IMR-90 (cell line): Measurements from ENCODE around the gene LMBRD2. TPM values are rescaled to one million over a fixed set of nuclear protein-coding genes. Genes with fewer than 3 reads are reported as not detected.
A peak's percentile ranks its signal among the peaks of the same experiment; 100 is the strongest.
"Not testable (repeated sequence)": the region's sequence is repeated elsewhere in the genome, so short reads cannot be mapped to it uniquely, and the experiment has no call there.

Experiments used
- ATAC-seq: fragments of 200-7000 bp; cut with Tn5 transposase; 2 replicates; pipeline ENCODE4 v1.9.1; 2020; ENCODE audit warnings: low read depth, mild to moderate bottlenecking, moderate library complexity
- BruUV-seq: library from RNA; stranded (reverse); fragments of 400-500 nt; replicated peaks from 2 replicates; lab custom pipeline; 2021; lab: Mats Ljungman, UMichigan
- CTCF ChIA-PET: fragments of 300-600 bp; formaldehyde crosslinking; extraction: SDS; loops from one replicate; lab custom pipeline; 2021; ENCODE audit warnings: antibody characterized with exemption; lab: Yijun Ruan, JAX
- POLR2A ChIA-PET: fragments of 300-600 bp; sonication (Branson Sonifier 250); formaldehyde crosslinking; loops from one replicate; lab custom pipeline; 2022; ENCODE audit warnings: antibody characterized with exemption; ENCODE audit not compliant: unreplicated experiment; lab: Charles Lee
- DNase-seq: peaks from one replicate; pipeline ENCODE4 v3.0.0; 2013
- H2AFZ ChIP-seq: replicated peaks from 2 replicates; pipeline ENCODE3; 2013; ENCODE audit warnings: low read length, mild to moderate bottlenecking; ENCODE audit not compliant: poor library complexity
- H2AK5ac ChIP-seq: 2 replicates; pipeline ENCODE4 v1.6.1; 2013; ENCODE audit warnings: low read depth, low read length, inconsistent platforms
- H2AK9ac ChIP-seq: replicated peaks from 2 replicates; pipeline ENCODE3; 2013; ENCODE audit warnings: mild to moderate bottlenecking, low read depth, low read length, moderate library complexity; ENCODE audit not compliant: poor library complexity
- H2BK120ac ChIP-seq: 2 replicates; pipeline ENCODE4 v1.6.1; 2013; ENCODE audit warnings: low read depth, low read length, inconsistent platforms
- H2BK15ac ChIP-seq: 3 replicates; pipeline ENCODE4 v1.6.1; 2013; ENCODE audit warnings: low read depth, low read length, inconsistent platforms
- H2BK20ac ChIP-seq: 2 replicates; pipeline ENCODE4 v1.6.1; 2013; ENCODE audit warnings: low read depth, mild to moderate bottlenecking, inconsistent platforms, low read length, moderate library complexity
- H2BK5ac ChIP-seq: 2 replicates; pipeline ENCODE4 v1.6.1; 2013; ENCODE audit warnings: mild to moderate bottlenecking, low read depth, low read length, inconsistent platforms; ENCODE audit not compliant: poor library complexity, severe bottlenecking
- H3K14ac ChIP-seq: replicated peaks from 2 replicates; pipeline ENCODE4 v1.6.1; 2013; ENCODE audit warnings: low read depth, low read length, inconsistent platforms
- H3K18ac ChIP-seq: 2 replicates; pipeline ENCODE4 v1.6.1; 2013; ENCODE audit warnings: low read depth, low read length, control low read depth
- H3K23ac ChIP-seq: 2 replicates; pipeline ENCODE4 v1.6.1; 2013; ENCODE audit warnings: low read depth, low read length, inconsistent platforms
- H3K27ac ChIP-seq: 2 replicates; pipeline ENCODE4 v1.5.1; 2013; ENCODE audit warnings: mild to moderate bottlenecking, control low read depth, low read length; ENCODE audit not compliant: insufficient read depth
- H3K27me3 ChIP-seq: 2 replicates; pipeline ENCODE4 v1.6.1; 2013; ENCODE audit warnings: low read length; ENCODE audit not compliant: control insufficient read depth, insufficient read depth
- H3K36me3 ChIP-seq: 2 replicates; pipeline ENCODE4 v1.6.1; 2013; ENCODE audit warnings: low read length, mixed read lengths; ENCODE audit not compliant: control insufficient read depth, insufficient read depth
- H3K4ac ChIP-seq: 2 replicates; pipeline ENCODE4 v1.6.1; 2013; ENCODE audit warnings: low read depth, low read length, inconsistent platforms
- H3K4me1 ChIP-seq: 2 replicates; pipeline ENCODE4 v1.6.1; 2013; ENCODE audit warnings: low read length, mixed read lengths; ENCODE audit not compliant: control insufficient read depth, insufficient read depth
- H3K4me2 ChIP-seq: 2 replicates; pipeline ENCODE4 v1.6.1; 2013; ENCODE audit warnings: low read depth, mild to moderate bottlenecking, control low read depth, low read length, moderate library complexity
- H3K4me3 ChIP-seq: 2 replicates; pipeline ENCODE4 v1.5.1; 2013; ENCODE audit warnings: low read depth, mild to moderate bottlenecking, control low read depth, low read length, moderate library complexity; ENCODE audit not compliant: insufficient read depth
- H3K56ac ChIP-seq: 2 replicates; pipeline ENCODE4 v1.6.1; 2013; ENCODE audit warnings: low read length, inconsistent platforms; ENCODE audit not compliant: insufficient read depth; ENCODE audit errors: extremely low read depth
- H3K79me1 ChIP-seq, 2 experiments: 2 replicates each; pipeline ENCODE4 v1.6.1; 2013; ENCODE audit warnings: low read length in 2 of 2, inconsistent platforms in 1 of 2, low read depth in 1 of 2
- H3K9ac ChIP-seq: 2 replicates; pipeline ENCODE4 v1.6.1; 2013; ENCODE audit warnings: low read depth, low read length, control low read depth
- H3K9me1 ChIP-seq: 2 replicates; pipeline ENCODE4 v1.6.1; 2013; ENCODE audit warnings: low read length, inconsistent platforms; ENCODE audit not compliant: insufficient read depth
- H3K9me3 ChIP-seq: 2 replicates; pipeline ENCODE4 v1.6.1; 2013; ENCODE audit warnings: low read length; ENCODE audit not compliant: control insufficient read depth, insufficient read depth
- H4K20me1 ChIP-seq: 2 replicates; pipeline ENCODE4 v1.6.1; 2013; ENCODE audit warnings: low read length, inconsistent platforms; ENCODE audit not compliant: insufficient read depth
- H4K5ac ChIP-seq: 2 replicates; pipeline ENCODE4 v1.6.1; 2013; ENCODE audit warnings: mild to moderate bottlenecking, low read depth, low read length, control low read depth
- H4K8ac ChIP-seq, 2 experiments: 2 replicates each; pipeline ENCODE4 v1.6.1; 2013; ENCODE audit warnings: low read depth in 2 of 2, low read length in 2 of 2, control low read depth in 1 of 2, inconsistent platforms in 1 of 2
- H4K91ac ChIP-seq: 2 replicates; pipeline ENCODE4 v1.6.1; 2013; ENCODE audit warnings: low read depth, low read length, inconsistent platforms; ENCODE audit not compliant: insufficient read depth
- USF2 ChIP-seq: fragments of 150-350 bp; IDR thresholded peaks from 2 replicates; pipeline ENCODE4 v1.6.1; 2017; ENCODE audit warnings: mild to moderate bottlenecking, antibody characterized with exemption, low read length, low read depth
- WGBS, 2 experiments: methylation state at CpG; one replicate each; pipeline versions ENCODE4 v1.1.5 to v1.1.7; 2013; ENCODE audit warnings: missing lambda C conversion rate in 2 of 2; ENCODE audit not compliant: insufficient read length in 1 of 2; ENCODE audit errors: extremely low coverage in 2 of 2; 5-methylcytosine and 5-hydroxymethylcytosine counted together
- dilution Hi-C: fragments of 300-500 bp; cut with HindIII; formaldehyde crosslinking; loops from one replicate; pipeline ENCODE4 v1.14.3; 2018; ENCODE audit warnings: low sequenced_read_pairs; ENCODE audit not compliant: unreplicated experiment
- in situ Hi-C: fragments of 300-500 bp; cut with MboI; formaldehyde crosslinking; loops from 3 replicates; pipeline ENCODE4 v1.14.3; 2019; ENCODE audit warnings: low sequenced_read_pairs, inconsistent platforms, mixed read lengths
- intact Hi-C: fragments of 100-400 bp; cut with micrococcal nuclease; formaldehyde crosslinking; loops from 2 replicates; pipeline ENCODE4 v1.10.0; 2022
- polyA plus RNA-seq, 3 experiments: library from polyadenylated mRNA; depleted of rRNA; stranded (reverse); fragments of >200 nt; gene quantifications; 2 replicates each; pipeline ENCODE4 v1.2.3, GENCODE V29; 2012; ENCODE audit warnings: low replicate concordance in 1 of 3
- total RNA-seq: library from RNA; depleted of rRNA; stranded (reverse); fragments of >200 nt; gene quantifications from 2 replicates; pipeline ENCODE4 v1.2.3, GENCODE V29; 2012

Gene LMBRD2
- total and polyA plus RNA-seq, 2 of the 4 experiments (the other 2 are of a cell fraction), result 1.8 to 5.2 TPM

GRCh38 chr5:36199620-36200019 is 47.9 kb upstream of the LMBRD2 start:
- POLR2A ChIA-PET, result no interaction called here
- H4K91ac ChIP-seq, result no peak overlapping the region
- no peak overlapping the region for H2BK20ac ChIP-seq
- no peak overlapping the region for H3K18ac ChIP-seq
- H2AK5ac ChIP-seq, result no peak overlapping the region
- no peak overlapping the region for H3K4me2 ChIP-seq
- dilution Hi-C loops (no loop called here), in situ Hi-C loops (no loop called here), intact Hi-C loops (no loop called here)
- H3K27ac ChIP-seq, result no peak overlapping the region
- H2BK5ac ChIP-seq, result peak overlapping the region; percentile 62
- H3K14ac ChIP-seq, result no peak overlapping the region
- peaks cover 6% of the 10 kb centered on the region for H3K36me3 ChIP-seq
- H3K4me1 ChIP-seq, result peaks cover 2% of the 10 kb centered on the region
- CTCF ChIA-PET, result interaction anchor here (1.2 to 1.8 kb wide), 2 partner anchors 21 to 65 kb away, joined by 3 to 4 read pairs; no protein-coding TSS in a partner anchor
- no peak overlapping the region for H2BK15ac ChIP-seq
- DNase-seq (peak; percentile 50), ATAC-seq (peak; percentile 56)
- no peak overlapping the region for H3K9ac ChIP-seq
- no peak overlapping the region for H4K5ac ChIP-seq
- no peak overlapping the region for H3K23ac ChIP-seq
- H2AK9ac ChIP-seq, result no peak overlapping the region
- no peaks in the 10 kb centered on the region for H3K9me1 ChIP-seq
- H3K4me3 ChIP-seq, result no peak overlapping the region
- H3K4ac ChIP-seq, result no peak overlapping the region
- no peaks in the 10 kb centered on the region for H4K20me1 ChIP-seq
- no peaks in the 10 kb centered on the region for H3K9me3 ChIP-seq
- H2AFZ ChIP-seq, result no peak overlapping the region
- no peak overlapping the region for H4K8ac ChIP-seq
- no peaks in the 10 kb centered on the region for H3K27me3 ChIP-seq
- BruUV-seq, result no TSS peak
- WGBS, 2 experiments, result no CpG with 5 or more reads among the region's 2 CpGs
- no peaks in the 10 kb centered on the region for H3K79me1 ChIP-seq
- H3K56ac ChIP-seq, result no peak overlapping the region
- no peak for TF ChIP-seq USF2
- no peak overlapping the region for H2BK120ac ChIP-seq

- POLR2A ChIA-PET, H3K4me3 ChIP-seq, H3K9me1 ChIP-seq, intact Hi-C loops, H3K4ac ChIP-seq, ATAC-seq, H3K4me1 ChIP-seq, H3K9ac ChIP-seq, H3K27me3 ChIP-seq, H3K9me3 ChIP-seq, DNase-seq, H3K27ac ChIP-seq, H3K79me1 ChIP-seq, BruUV-seq, H4K20me1 ChIP-seq, H4K91ac ChIP-seq, H2BK120ac ChIP-seq, H3K23ac ChIP-seq, H3K56ac ChIP-seq, H3K36me3 ChIP-seq, H3K18ac ChIP-seq, H4K8ac ChIP-seq, in situ Hi-C loops, dilution Hi-C loops, H3K14ac ChIP-seq, H2BK15ac ChIP-seq, H2AFZ ChIP-seq, H2BK20ac ChIP-seq, H2AK9ac ChIP-seq, H4K5ac ChIP-seq, H2BK5ac ChIP-seq, H2AK5ac ChIP-seq, H3K4me2 ChIP-seq: not testable (repeated sequence)
- CTCF ChIA-PET, result interaction anchor here (1.8 kb wide), 1 partner anchor 21 kb away, joined by 4 read pairs; no protein-coding TSS in a partner anchor
- no CpG with 5 or more reads among the region's 3 CpGs for WGBS, 2 experiments
Observed at GRCh38 chr5:36198783-36199182, 47.1 kb upstream of the LMBRD2 start.
